GM18858 (cell line): ENCODE results near the gene TEN1.

Experiments
- ATAC-seq: cut with Tn5 transposase; IDR thresholded peaks from one replicate; pipeline ENCODE4 v1.9.1; 2021; ENCODE audit not compliant: unreplicated experiment

Gene TEN1

DNA sequence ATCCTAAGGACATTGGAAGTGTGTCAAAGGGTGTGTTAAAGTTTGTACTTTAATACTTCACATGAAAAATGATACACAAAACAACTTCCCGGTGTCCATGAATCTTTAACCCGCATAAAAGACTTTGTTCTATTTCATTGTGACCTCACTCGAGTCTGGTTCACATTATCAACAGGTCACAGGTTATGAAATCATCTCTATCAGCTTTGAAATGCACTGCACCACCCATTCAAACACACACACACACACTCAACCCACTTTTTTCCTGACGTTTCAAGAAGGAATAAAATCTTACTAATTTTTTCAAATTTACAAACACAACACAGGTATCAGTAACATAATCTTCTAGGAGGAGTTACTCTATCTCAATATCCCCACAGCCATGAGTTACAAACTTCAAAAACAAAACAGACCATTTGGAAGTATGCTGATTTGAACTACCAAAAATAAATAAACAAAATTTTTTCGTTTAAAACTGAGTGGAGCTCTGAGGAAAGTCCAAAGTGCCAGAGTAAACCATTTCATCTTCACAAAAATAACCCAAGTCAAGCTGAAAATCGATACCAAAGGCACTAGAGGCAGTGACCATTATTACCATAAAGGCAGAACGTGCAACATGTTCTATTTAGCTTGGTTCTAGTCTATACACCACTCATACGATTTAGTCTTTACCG lies 2.7 kb upstream of the TEN1 start:
- no peak for ATAC-seq

- ATAC-seq = no peak
These were observed 706 bp downstream of the TEN1 start for GRCh38 chr17:75979705-75980187.

DNA sequence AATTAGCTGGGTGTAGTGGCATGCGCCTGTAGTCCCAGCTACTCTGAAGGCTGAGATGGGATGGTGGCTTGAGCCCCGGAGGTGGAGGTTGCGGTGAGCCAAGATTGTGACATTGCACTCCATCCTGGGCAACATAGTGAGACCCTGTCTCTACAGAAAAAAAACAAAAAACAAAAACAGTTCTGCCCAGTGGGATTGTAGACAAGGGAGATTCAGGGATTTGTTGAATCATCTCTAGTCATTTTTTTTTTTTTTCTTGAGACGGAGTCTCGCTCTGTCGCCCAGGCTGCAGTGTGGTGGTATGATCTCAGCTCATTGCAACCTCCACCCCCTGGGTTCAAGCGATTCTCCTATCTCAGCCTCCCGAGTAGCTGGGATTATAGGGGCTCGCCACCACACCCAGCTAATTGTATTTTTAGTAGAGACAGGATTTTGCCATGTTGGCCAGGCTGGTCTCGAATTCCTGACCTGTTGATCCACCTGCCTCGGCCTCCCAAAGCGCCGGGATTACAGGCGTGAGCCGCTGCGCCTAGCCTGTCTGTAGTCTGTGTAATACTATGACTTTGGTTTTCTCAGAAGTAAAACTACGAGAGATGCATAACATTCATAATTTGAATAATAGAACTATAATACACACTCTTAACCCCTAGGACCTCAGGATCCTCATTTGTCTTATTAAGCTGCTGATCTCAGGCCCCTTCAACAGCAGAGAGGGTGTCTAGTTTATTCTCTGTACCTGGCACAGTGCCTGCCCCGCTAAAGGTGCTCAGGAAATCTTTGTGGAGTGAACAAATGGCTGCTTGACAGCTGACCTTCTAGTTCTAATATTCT lies 1.4 kb downstream of the TEN1 start:
- no peak for ATAC-seq

DNA sequence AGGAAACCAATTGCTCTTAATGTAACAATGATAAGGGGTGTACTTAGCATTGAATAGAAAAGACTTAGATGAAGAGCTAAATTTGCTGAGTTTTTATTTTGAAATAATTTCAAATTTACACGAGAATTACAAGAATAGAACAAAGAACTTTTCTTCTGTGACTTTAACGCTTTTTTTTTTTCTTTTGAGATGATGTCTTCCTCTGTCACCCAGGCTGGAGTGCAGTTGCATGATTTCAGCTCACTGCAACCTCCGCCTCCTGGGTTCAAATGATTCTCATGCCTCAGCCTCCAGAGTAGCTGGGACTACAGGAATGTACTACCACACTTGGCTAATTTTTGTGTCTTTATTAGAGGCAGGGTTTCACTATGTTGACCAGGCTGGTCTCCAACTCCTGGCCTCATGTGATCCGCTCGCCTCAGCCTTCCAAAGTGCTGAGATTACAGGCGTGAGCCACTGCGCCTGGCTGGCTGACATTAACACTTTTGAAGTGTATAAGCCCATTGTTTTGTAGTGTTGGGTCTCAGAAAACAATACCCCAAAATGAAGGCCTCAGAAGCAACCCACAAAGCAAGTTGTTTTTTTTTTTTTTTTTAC lies 2.1 kb downstream of the TEN1 start:
- no peak for ATAC-seq

- ATAC-seq = no peak
These were observed 4.6 kb downstream of the TEN1 start for GRCh38 chr17:75983501-75984181.

GRCh38 chr17:75985986-75986385 lies 6.9 kb downstream of the TEN1 start:
- ATAC-seq = no peak

GRCh38 chr17:75987041-75987440 lies 8.0 kb downstream of the TEN1 start:
- no peak for ATAC-seq

- no peak for ATAC-seq
These were observed 12.4 kb downstream of the TEN1 start for GRCh38 chr17:75991396-75991795.

DNA sequence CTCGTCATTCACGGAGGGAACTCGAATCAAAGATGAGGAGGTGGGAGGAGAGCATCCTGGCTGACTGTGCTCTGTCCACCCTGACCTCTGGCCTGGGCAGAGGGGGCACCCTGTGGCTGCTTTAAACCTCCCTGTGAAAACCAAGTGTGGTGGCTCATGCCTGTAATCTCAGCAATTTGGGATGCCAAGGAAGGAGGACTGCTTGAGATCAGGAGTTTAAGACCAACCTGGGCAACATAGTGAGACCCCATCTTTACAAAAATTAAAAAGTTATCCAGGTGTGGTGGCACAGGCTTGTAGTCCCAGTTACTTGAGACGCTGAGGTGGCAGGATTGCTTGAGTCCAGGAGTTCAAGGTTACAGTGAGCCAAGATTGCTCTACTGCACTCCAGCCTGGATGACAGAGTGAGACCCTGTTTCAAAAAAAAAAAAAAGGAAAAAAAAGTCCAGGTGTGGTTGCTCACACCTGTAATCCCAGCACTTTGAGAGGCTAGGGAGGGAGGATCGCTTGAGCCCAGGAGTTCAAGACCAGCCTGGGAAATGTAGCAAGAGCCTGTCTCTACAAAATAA lies 15.8 kb downstream of the TEN1 start:
- no peak for ATAC-seq

DNA sequence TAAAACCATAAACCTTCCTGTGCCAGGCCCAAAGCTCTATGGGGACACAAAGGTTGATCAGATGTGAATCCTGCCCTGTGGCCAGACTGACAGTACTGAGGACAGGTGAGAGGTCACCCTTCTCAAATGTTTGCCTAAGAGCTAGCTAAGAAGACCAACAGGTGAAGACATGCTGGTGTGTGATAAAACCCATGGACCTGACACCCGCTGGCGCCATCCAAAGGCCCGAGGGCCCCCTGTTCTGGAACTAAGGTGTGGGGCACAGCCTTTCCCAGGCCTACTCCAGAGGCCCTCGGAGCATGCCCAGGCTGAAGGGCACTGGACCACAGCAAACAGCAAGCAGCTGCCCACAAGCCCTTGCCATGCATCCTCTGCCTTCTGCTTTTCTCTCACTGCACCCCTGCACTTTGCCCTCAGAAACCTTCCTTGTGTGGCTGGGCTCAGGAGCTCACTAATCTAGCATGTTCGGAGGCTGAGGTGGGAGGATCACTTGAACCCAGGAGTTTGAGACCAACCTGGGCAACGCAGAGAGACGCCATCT lies 16.4 kb downstream of the TEN1 start:
- ATAC-seq = no peak

DNA sequence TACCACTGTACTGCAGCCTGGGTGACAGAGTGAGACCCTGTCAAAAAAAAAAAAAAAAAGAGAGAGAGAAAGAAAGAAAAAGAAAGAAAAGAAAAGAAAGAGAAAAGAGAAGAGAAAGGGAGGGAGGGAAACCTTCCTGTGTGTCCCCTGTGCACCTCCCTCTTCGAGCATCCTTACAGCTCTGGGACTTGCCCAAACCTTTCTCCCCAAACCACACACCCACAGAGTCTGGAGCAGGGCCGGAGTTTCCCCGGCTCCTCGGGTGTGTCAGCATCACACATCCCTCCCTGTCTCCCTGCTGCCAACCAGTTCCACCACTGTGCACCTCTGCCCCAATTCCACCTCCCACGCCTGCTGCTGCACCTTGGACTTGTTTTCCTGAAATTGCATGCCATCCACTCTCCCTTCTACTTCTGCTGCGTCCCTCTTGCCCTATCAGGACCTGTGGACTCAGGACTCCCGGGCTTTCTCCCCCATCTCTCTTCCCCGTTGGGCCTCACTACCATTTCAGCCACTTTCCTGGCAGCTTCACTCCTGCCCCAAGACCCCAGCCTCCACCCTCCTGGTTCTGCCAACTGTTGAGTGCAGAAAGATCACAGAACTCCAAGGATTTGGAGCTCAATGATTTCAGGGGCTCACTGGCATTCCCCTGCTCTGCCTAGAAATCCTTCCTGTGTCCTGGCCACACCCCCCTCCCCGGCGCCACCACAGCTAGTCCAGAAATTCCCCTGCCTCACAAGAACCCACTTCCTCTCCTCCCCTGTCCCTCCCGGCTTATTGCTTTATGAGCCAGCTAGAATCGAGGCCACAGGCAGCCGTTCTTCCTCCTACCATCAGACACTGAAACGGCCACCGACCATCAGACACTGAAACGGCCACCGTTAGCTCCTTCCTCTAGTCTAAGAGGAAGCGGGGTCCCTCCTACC lies 17.9 kb downstream of the TEN1 start:
- ATAC-seq = no peak

DNA sequence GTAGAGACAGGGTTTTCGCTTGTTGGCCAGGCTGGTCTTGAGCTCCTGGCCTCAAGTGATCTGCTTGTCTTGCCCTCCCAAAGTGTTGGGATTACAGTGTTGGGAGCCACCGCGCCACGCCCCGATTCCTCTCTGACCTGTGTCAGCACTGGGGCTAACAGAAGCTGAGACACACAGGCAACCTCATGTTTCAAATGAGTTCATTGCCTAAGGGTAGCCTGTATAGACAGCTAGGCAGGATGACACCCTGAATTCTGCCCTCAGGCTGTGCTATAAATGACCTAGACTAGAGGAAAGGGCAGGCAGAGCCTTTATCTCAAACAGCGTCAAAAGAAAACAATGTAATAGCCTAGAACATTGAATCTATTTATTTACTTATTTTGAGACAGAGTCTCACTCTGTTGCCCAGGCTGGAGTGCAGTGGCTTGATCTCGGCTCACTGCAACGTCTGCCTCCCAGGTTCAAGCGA lies 19.3 kb downstream of the TEN1 start:
- no peak for ATAC-seq

GRCh38 chr17:76000016-76000754 lies 21.1 kb downstream of the TEN1 start:
- no peak for ATAC-seq

DNA sequence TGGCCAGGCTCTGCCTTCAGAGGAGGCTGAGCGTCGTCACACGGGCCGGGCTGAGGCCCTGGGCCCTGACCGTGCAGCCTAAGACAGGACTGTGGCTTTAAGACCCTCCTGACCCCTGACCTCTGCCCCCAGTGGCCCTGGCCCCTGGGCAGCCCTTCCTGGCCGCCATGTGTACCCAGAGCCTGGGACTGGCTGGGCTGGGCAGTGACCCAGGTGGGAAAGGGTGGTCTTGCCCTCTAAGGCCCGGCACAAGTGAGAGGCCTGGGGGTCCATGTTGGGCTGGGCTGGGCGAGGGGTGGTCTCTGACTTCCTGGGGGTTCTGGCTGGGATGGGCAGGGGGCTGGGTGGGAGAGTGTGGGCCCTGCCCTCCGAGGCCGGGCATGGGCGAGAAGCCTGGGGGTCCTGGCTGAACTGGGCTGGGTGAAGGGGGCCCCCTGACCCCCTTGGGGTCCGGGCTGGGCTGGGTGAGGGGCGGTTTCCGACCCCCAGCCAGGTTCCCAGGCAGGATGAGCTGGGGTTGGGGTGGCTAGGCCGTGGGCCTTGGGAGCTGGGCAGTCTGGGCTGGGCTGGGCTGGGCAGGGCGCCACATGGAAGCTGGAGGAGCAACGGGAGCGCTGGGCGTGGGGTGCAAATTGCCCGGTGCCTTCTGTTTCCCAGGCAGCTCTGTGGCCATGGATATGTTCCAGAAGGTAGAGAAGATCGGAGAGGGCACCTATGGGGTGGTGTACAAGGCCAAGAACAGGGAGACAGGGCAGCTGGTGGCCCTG lies 21.9 kb downstream of the TEN1 start, which contains the start of gene CDK3:
Gene CDK3 (plus strand): TSS at position 101 of the 767 bp plus-strand sequence. CDS start 571 bp downstream, at position 672.
- ATAC-seq = no peak

- ATAC-seq = no peak
These were observed 23.1 kb downstream of the TEN1 start for GRCh38 chr17:76002100-76002499.

GRCh38 chr17:76003915-76004314 lies 24.9 kb downstream of the TEN1 start:
- ATAC-seq = no peak

DNA sequence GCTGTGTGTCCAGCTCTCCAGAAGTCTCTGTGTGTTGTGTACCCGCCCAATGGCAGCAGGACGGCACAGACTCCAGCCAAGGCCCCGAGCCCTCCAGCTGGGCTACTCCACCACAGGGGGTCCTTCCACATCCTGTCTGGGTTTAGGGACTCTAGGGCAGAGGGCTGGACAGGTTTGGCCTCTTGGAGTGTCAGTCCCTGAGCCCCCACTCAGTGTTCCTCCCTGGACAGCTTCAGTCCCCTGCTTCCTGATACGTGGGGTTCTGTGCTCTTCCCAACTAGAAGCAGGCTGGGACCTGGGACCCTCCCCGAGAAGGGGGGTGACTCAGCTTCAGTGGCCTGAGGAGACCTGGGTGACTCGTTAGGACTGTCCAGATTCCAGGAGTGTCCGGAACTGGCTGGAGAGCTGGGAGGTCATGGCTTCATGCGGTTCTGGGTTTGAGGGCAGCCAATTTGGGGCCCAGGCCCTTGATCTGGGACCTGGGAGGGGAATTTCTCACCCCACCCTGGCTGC lies 25.8 kb downstream of the TEN1 start:
- no peak for ATAC-seq
